HUES64 (cell line): Measurements from ENCODE around the gene SRR.

Experiments used
- H3K27ac ChIP-seq: 2 replicates; pipeline ENCODE4 v1.7.0; 2013; ENCODE audit warnings: low read depth, low read length, inconsistent platforms
- H3K27me3 ChIP-seq: 2 replicates; pipeline ENCODE4 v1.6.1; 2013; ENCODE audit warnings: mild to moderate bottlenecking, low read length; ENCODE audit not compliant: insufficient read depth
- H3K36me3 ChIP-seq: 2 replicates; pipeline ENCODE4 v1.6.1; 2013; ENCODE audit warnings: mild to moderate bottlenecking, low read length; ENCODE audit not compliant: insufficient read depth
- H3K4me1 ChIP-seq: 2 replicates; pipeline ENCODE4 v1.6.1; 2013; ENCODE audit warnings: mild to moderate bottlenecking, low read length, moderate library complexity; ENCODE audit not compliant: insufficient read depth
- H3K4me3 ChIP-seq: 2 replicates; pipeline ENCODE4 v1.5.1; 2013; ENCODE audit warnings: mild to moderate bottlenecking, low read length, moderate library complexity
- H3K9ac ChIP-seq: 2 replicates; pipeline ENCODE4 v1.6.1; 2013; ENCODE audit warnings: mild to moderate bottlenecking, low read depth, low read length
- H3K9me3 ChIP-seq: 2 replicates; pipeline ENCODE4 v1.6.1; 2013; ENCODE audit warnings: low read depth, low read length; ENCODE audit not compliant: insufficient read depth
- WGBS: fragments of 150-250, 120-280 bp; methylation state at CpG from one replicate; pipeline ENCODE4 v1.1.7; 2013; ENCODE audit warnings: missing lambda C conversion rate; 5-methylcytosine and 5-hydroxymethylcytosine counted together

The SRR gene

DNA sequence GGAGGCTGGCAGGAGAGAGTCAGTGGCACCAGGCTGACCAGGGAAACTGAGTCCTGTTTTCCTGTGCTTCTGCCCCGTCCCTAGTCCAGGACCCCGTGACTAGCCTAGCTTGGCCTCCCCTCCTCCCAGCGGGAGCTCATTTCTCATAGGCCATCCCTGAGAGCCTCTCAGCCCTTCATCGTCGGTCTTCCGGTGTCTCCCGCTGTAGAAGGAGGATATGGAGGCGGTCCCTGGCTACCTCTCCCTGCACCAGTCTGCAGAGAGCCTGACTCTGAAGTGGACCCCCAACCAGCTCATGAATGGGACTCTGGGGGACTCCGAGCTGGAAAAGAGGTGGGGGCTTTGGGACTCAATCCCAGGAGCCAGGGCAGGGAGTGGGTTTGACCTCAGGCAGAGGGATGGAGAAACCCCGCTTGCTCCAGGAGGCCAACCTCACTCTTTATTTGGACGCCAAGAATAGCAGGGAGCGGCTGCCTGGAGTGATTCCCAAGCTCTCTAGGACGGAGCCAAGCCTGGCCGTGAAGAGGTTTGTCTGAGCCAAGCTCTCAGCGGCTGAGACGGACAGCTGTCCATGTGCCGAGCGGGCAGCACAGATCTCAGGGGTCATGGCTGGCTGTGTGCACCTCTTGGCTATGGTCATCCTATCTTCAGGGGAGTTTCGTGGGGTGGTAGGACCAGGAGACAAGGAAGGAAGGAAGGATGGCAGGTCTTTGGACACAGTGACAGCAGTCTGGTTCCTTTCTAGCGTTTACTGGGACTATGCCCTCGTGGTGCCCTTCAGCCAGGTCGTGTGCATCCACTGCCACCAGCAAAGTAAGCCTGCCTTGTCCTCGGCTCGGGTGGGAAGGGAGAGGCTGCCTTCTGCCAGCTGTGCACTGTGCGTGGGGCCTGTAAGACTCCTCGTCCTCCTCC lies 60.4 kb downstream of the SRR start:
- peaks cover 3% of the 10 kb centered on the region; the same call in 1 of the 2 replicates for H3K36me3 ChIP-seq
- H3K4me1 ChIP-seq, result no peaks in the 10 kb centered on the region; the same call in 1 of the 2 replicates
- no peak overlapping the region for H3K27ac ChIP-seq
- no peak overlapping the region for H3K4me3 ChIP-seq
- H3K9me3 ChIP-seq, result no peaks in the 10 kb centered on the region
- H3K9ac ChIP-seq, result no peak overlapping the region
- WGBS, result 93% methylated on average over 26 of the region's 26 CpGs
- H3K27me3 ChIP-seq, result no peaks in the 10 kb centered on the region

DNA sequence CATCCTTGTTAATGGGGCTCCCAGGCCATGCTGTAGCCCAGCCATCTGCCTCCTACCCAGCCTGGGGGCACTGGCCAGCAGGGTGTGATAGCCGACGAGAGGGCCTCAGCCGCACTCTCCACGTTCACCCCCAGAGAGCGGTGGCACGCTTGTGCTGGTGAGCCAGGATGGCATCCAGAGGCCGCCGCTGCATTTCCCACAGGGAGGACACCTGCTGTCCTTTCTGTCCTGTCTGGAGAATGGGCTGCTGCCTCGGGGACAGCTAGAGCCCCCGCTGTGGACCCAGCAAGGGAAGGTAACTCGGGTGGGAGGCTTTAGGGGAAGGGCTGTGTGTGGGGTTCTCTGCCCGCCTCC lies 61.0 kb downstream of the SRR start:
- no peak overlapping the region for H3K9ac ChIP-seq
- no peaks in the 10 kb centered on the region; the same call in 1 of the 2 replicates for H3K4me1 ChIP-seq
- no peaks in the 10 kb centered on the region for H3K27me3 ChIP-seq
- WGBS, result 88% methylated on average over 12 of the region's 12 CpGs
- H3K36me3 ChIP-seq, result peaks cover 3% of the 10 kb centered on the region; the same call in 1 of the 2 replicates
- H3K9me3 ChIP-seq, result no peaks in the 10 kb centered on the region
- H3K27ac ChIP-seq, result no peak overlapping the region
- H3K4me3 ChIP-seq, result no peak overlapping the region

DNA sequence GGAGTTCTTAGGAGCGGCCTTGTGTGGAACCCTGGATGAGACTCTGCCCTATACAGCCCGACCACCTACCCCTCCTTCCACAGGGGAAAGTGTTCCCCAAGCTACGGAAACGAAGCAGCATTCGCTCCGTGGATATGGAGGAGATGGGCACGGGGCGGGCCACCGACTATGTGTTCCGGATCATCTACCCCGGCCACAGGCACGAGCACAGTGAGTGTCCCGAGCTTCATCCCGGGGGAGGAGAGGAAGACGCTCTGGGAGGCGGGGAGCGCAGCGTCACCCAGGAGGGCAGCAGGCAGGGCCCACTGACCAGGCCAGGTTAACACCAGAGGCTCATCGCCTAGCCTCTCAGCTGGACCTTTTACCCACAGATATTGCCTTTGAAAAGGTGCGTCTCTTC lies 61.4 kb downstream of the SRR start:
- H3K36me3 ChIP-seq, result peaks cover 3% of the 10 kb centered on the region; the same call in 1 of the 2 replicates
- H3K27me3 ChIP-seq, result no peaks in the 10 kb centered on the region
- H3K9me3 ChIP-seq, result no peaks in the 10 kb centered on the region
- 93% methylated on average over 20 of the region's 20 CpGs for WGBS
- no peak overlapping the region for H3K4me3 ChIP-seq
- no peaks in the 10 kb centered on the region; the same call in 1 of the 2 replicates for H3K4me1 ChIP-seq
- H3K9ac ChIP-seq, result no peak overlapping the region
- no peak overlapping the region for H3K27ac ChIP-seq

DNA sequence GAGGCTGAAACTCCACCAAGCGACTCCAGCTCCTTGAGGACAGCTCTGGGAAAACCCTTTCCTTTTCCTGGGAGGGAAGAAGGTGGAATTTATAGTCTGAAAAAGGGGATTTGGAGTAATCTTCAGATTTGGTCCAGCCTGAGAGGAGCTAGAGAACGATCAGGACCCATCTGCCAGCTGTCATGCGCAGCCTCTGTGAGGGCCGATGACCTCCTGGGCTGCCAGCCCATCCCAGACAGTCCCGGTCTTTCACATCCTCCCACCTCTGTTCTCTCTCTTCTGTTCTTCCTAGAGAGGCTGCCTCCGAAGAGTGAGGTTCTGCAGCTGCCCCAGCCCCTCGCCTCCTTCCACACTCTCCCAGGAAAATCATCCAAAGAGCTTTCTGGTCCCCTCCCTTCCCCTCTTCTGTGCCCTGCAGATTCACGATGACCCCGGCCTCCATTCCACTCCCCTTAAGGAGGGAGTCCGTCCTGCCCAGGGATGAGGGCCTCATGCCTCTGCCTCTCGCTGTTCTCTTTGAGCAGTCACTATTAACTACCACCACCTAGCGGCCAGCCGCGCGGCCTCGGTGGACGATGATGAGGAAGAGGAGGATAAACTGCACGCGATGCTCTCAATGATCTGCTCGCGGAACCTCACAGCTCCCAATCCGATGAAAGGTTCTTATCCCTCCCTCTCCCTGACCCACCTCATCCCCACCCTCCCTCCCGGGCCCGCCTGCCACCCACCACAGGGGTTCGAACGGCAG lies 63.2 kb downstream of the SRR start:
- H3K27me3 ChIP-seq, result no peaks in the 10 kb centered on the region
- 89% methylated on average over 19 of the region's 26 CpGs for WGBS
- no peak overlapping the region for H3K27ac ChIP-seq
- no peaks in the 10 kb centered on the region for H3K9me3 ChIP-seq
- H3K4me3 ChIP-seq, result no peak overlapping the region
- no peak overlapping the region for H3K9ac ChIP-seq
- peaks cover 3% of the 10 kb centered on the region; the same call in 1 of the 2 replicates for H3K36me3 ChIP-seq
- H3K4me1 ChIP-seq, result no peaks in the 10 kb centered on the region; the same call in 1 of the 2 replicates

DNA sequence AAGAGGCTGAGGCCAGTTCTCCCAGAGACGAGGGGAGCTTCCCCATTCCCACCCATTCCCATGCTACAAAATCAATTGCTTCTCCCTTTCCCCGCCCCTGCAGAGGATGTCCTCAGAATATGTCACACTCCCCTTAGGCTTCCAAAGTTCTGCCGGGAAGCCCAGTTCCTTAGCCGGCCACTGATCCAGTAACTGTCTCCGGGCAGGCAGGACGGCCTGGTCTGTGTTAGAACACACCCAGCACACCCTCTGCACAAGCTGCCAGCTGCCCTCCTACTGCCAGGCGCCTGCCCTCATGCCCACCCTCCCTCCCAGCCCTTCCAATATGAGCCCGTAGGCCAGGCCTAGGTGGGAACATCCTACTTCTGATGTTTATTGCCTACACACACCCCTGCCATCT lies 64.6 kb downstream of the SRR start:
- H3K36me3 ChIP-seq, result peaks cover 9% of the 10 kb centered on the region; the same call in 1 of the 2 replicates
- no peak overlapping the region for H3K27ac ChIP-seq
- 93% methylated on average over 8 of the region's 8 CpGs for WGBS
- H3K4me1 ChIP-seq, result no peaks in the 10 kb centered on the region; the same call in 1 of the 2 replicates
- H3K9ac ChIP-seq, result no peak overlapping the region
- no peaks in the 10 kb centered on the region for H3K27me3 ChIP-seq
- no peak overlapping the region for H3K4me3 ChIP-seq
- H3K9me3 ChIP-seq, result no peaks in the 10 kb centered on the region

DNA sequence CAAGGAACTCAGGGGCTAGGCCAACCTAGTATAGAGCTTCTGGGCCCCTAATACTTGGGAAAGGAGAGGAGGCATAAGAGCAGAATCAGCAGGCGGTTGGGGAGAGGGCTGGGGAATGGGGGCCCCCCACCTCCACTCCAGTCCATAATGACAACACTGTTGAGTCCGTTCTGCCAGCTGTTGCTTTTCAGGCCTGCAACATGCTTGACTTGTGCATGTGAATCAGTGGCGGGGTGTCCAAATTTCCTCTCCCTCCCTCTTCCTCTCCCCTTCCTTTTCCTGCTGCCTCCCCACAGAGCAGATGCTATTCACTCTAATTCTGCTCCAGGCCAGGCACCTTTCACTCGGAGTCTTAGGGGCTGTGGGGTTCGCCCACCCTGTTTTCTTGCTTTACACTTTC lies 65.3 kb downstream of the SRR start:
- H3K36me3 ChIP-seq, result peaks cover 13% of the 10 kb centered on the region; the same call in 1 of the 2 replicates
- no peaks in the 10 kb centered on the region for H3K9me3 ChIP-seq
- WGBS, result 84% methylated on average over 4 of the region's 5 CpGs
- no peak overlapping the region for H3K9ac ChIP-seq
- no peaks in the 10 kb centered on the region; the same call in 1 of the 2 replicates for H3K4me1 ChIP-seq
- no peak overlapping the region for H3K27ac ChIP-seq
- no peaks in the 10 kb centered on the region for H3K27me3 ChIP-seq
- H3K4me3 ChIP-seq, result no peak overlapping the region

DNA sequence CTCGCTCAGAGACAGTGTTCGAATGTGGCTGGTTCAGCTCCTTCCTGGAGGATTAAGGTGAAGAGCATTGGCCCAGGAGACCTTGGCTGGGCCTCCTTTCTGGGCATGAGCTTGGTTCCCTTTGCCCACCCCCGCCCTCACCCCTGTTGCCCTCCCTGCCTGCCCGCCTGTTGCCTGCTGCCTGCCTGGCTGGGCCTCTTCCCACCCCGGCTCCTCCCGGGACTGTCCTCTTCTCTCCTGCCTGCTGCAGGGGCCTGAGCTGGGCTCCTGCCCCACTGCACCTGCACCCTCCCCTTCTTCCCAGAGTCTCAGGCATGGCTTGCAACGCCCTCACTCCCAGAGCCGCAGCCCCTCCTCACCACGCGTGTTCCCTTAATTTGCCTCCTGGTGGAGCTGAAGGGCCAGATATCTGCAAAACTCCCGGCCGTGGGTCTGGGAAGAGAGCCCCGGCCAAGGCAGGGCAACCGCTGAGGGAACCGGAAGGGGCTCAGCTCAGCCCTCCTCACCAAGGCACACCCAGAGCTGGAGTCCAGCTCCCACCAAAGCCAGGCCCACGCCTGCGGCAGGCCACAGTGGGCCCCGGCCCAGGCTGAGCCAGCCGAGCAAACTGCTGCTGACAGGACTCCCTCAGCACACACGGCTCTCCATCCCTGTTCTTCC lies 65.9 kb downstream of the SRR start:
- Histone ChIP-seq H3K9ac (no peak overlapping the region), H3K27ac (0 out of 2 replicates have a peak overlapping the region, but pooled peaks have one; percentile 28), H3K27me3 (no peaks in the 10 kb centered on the region), H3K4me3 (no peak overlapping the region), H3K9me3 (no peaks in the 10 kb centered on the region), H3K4me1 (no peaks in the 10 kb centered on the region; the same call in 1 of the 2 replicates), H3K36me3 (peaks cover 10% of the 10 kb centered on the region; the same call in 1 of the 2 replicates)
- WGBS, result 69% methylated on average over 20 of the region's 20 CpGs

DNA sequence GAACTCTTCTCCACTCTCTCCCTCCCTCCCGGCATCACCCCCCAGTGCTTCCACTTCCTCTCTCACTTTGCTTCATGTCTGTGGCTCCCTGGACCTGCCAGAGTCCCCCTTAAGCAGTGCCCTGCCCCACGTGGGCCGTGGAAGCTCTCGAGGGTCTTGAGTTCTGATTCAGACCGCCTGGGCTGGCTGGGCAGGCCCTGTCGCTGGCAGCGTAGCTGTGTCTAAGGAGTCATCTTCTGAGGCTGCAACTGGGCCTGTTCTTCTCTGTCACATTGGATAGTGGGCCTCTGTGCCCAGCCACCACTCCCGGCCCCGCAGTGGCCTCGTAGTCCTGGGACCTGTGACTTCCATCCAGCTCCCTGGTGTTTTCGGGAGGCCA lies 66.5 kb downstream of the SRR start:
- H3K9me3 ChIP-seq, result no peaks in the 10 kb centered on the region
- H3K9ac ChIP-seq, result no peak overlapping the region
- 0 out of 2 replicates have a peak overlapping the region, but pooled peaks have one; percentile 28 for H3K27ac ChIP-seq
- peaks cover 10% of the 10 kb centered on the region; the same call in 1 of the 2 replicates for H3K36me3 ChIP-seq
- H3K27me3 ChIP-seq, result no peaks in the 10 kb centered on the region
- no peak overlapping the region for H3K4me3 ChIP-seq
- WGBS, result 88% methylated on average over 11 of the region's 11 CpGs
- no peaks in the 10 kb centered on the region; the same call in 1 of the 2 replicates for H3K4me1 ChIP-seq

DNA sequence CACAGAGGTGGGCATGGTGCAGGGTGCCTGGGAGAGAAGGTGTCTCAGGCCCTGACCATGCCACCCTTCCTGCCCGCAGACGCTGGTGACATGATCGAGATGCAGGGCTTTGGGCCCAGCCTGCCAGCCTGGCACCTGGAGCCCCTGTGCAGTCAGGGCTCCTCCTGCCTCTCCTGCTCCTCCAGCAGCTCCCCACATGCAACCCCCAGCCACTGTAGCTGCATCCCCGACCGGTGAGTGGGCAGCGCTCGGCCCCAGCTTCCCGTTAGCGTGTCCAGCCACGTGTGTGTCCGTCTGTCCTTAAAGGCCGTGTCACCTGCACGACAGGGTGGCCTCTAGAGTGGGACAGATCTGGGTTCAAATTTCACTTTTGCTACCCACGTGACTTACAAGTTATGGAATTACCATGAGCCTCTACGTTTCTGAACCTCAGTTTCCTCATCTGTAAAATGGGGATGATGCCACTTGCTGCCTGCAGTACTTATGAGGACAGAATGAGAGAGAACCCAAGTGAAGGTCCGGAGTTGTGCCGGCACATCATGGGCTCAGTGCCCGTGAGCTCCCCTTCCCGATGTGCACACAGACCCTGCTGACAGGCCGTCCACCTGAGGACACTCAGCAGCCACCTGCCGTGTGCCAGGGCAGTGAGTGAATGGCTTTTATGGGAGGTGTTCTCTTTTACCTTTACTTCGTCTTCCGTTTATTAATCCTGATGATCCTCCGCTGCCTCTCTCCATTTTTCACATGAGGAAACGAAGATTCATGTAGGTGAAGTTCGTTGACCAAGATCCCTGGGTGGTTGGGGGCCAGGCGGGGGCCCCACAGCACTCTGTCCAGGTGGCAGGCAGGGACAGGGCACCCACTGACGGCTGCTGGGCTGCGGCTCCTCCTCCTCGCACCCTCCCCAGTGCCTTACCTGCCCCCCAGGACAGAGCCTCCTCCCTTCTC lies 67.7 kb downstream of the SRR start:
- peaks cover 10% of the 10 kb centered on the region; the same call in 1 of the 2 replicates for H3K36me3 ChIP-seq
- no peak overlapping the region for H3K4me3 ChIP-seq
- H3K9me3 ChIP-seq, result no peaks in the 10 kb centered on the region
- no peaks in the 10 kb centered on the region for H3K27me3 ChIP-seq
- H3K27ac ChIP-seq, result no peak overlapping the region
- no peak overlapping the region for H3K9ac ChIP-seq
- H3K4me1 ChIP-seq, result no peaks in the 10 kb centered on the region; the same call in 1 of the 2 replicates
- 96% methylated on average over 30 of the region's 30 CpGs for WGBS

DNA sequence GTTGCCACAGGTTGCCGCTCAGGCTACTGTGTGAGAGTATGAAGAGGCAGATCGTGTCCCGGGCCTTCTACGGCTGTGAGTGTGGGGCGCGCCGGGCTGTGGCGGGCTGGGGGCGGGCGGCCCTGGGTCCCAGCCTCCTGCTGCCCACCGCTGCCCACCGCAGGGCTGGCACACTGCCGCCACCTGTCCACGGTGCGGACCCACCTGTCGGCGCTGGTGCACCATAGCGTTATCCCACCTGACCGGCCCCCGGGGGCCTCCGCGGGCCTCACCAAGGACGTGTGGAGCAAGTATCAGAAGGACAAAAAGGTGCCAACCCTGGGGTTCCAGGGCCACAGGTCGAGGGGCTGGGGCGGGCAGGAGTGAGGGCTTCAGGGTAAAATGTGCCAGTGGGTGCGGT lies 68.4 kb downstream of the SRR start:
- no peaks in the 10 kb centered on the region for H3K9me3 ChIP-seq
- H3K9ac ChIP-seq, result no peak overlapping the region
- H3K27me3 ChIP-seq, result no peaks in the 10 kb centered on the region
- no peak overlapping the region for H3K27ac ChIP-seq
- 96% methylated on average over 26 of the region's 26 CpGs for WGBS
- no peaks in the 10 kb centered on the region; the same call in 1 of the 2 replicates for H3K4me1 ChIP-seq
- H3K36me3 ChIP-seq, result peaks cover 16% of the 10 kb centered on the region; the same call in 1 of the 2 replicates
- H3K4me3 ChIP-seq, result no peak overlapping the region
